Medulla oblongata (tissue), 1 donor: ENCODE data around the gene EXD3.
"Not testable (repeated sequence)": the region's sequence is repeated elsewhere in the genome, so short reads cannot be mapped to it uniquely, and the experiment has no call there.

Source experiments
- DNase-seq: peaks from one replicate; pipeline ENCODE4 v3.0.0-alpha.2; 2015; ENCODE audit errors: extremely low spot score

EXD3 gene

DNA sequence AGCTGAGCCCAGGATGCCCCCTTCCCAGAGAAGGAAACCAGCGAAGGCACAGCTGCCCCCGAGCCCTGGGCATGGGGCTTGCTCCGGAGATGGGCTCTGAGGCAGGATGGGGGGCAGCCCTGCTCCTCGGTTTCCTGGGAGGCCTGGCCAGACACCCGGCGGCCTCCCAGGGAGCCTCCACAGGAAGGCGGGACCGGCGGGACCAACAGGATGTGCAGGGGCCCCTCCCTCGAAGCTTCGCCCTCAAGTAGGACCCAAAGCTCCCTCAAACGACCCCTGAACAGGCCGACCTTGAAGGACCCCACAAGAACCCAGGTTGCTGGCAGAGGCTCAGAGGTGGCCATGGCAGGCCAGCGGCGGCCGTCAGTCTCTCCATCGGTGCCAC, 11.7 kb downstream of the EXD3 start:
- no peak for DNase-seq

DNA sequence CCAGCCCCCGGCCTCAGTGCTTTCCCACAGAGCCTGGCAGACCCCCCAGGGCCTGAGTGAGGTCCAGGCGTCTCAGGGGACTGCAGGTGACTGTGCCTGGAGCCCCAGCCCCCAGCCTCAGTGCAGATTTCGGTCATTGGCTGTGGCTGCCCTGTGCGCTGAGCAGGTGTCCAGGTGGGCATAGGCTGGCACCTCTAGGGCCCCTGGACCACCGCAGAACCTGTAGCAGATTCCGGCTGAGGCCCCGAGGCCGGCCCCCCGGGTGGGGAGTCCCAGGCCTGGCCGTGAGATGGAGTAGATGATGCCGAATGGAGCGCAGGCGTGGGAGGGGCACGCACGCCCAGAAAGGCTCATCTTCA, 12.1 kb downstream of the EXD3 start:
- no peak for DNase-seq

- not testable (repeated sequence) for DNase-seq
Measured at GRCh38 chr9:137410236-137410890, 12.6 kb downstream of the EXD3 start.

DNA sequence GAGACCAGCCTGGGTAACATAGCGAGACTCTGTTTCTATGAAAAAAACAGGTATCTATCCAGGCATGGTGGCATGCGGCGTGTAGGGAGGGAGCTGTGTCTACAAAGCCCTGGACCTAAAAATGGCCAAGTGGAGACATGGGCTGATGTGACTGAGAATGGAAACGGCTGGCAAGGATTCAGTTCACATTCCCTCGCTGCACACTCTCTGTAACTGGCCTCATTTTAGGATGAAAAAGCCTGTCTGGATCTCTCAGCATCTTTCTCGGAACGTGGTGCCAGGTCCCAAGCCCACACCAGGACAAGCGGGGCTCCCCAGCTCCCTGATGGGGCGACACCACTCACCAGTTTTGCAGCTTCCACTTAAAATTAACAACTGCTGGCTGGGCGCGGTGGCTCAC, 13.4 kb downstream of the EXD3 start:
- no peak for DNase-seq

DNA sequence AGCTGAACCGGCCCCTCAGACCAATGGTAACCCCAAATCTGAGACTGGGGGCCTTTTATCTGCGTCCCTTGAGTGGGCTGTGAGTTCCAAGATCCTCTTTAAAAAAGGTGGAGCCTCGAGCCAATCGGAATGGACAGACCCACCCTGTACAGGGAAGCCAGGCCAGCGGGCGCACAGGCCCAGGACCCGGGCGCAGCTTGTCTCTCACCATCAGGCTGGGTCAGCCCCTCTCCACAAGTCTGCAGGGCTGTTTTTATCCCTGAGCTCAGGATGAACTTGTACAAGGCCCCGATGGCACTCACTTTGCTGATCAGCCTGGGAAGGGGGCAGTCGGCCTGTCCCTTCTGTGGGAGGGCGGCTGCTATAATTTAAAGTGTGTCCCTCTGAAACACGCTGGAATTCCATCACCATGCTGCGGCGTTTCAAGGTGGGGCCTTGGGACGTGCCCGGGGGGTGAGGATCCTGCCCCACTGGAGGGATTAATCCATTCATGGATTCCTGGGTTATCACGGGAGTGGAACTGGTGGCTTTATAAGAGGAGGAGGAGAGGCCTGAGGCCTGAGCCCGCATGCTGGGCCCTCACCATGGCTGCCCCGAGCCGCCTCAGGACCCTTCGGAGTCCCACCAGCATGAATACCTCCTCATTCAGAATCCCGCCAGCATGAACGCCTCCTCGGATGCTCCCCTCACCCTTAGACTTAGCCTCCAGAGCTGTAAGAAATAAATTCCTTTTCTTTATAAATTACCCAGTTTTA, 14.1 kb downstream of the EXD3 start:
- no peak for DNase-seq

DNA sequence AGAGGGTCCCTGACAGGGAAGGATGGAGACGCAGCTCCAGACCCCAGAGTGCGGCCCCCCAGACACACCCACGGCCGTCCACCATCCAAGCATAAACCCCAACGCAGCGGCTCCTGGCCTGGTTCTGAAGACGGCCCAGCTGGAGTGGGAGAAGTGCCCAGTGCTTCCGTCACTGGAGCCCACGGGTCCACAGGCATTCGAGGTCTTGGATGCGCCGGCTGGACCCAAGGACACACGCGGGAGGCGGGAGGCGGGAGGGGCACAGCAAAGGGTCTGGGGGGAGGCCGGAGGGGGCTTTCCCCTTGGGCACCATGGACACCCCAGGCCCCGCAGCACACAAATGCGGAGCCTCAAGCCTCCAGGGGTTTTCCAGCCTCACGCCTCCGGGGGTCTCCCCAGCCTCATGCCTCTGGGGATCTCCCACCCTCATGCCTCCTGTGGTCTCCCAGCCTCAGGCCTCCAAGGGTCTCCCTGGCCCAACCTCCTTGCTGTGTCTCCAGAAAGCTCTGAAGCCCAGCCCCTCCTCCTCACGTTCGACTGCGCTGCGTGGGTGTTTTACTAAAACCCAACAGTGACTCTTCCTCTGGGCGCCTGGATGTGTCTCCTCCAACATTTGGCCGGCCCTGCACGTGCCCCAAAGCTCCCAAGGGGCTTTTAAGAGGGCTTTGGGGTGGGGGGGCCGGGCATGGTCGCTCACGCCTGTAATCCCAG, 15.2 kb downstream of the EXD3 start:
- DNase-seq = peak; percentile 42

- peak; percentile 56 for DNase-seq
Measured at GRCh38 chr9:137406876-137407589, 15.9 kb downstream of the EXD3 start.

DNA sequence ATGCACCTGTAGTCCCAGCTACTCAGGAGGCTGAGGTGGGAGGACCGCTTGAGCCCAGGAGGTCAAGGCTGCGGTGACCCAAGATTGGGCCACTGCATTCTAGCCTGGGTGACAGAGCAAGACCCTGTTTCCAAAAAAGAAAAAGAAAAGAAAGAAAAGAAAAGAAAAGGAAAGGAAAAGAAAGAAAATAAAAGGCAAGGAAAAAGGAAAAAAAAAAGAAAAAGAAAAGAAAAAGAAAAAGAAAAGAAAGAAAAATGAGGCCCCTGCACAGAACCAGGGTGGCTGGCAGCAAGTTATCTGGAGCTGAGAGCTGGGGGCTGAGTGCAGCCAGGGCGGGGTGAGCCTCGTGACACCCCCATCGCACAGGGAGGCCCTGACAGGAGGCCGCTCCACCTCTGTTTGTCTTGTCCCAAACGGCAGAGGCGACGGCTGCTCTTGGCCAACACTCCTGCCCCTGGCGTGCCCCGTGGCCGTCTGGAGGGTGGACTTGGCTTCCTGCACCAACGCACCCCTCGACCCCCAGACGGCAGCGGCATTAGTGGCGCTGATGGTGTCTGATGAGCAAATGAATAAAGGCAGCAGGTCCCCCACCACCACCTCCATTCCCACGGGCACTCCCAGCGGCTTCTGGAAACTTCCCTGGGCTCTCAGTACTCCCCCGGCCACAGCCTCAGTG, 16.7 kb downstream of the EXD3 start:
- DNase-seq = no peak

GRCh38 chr9:137405677-137406081, 17.3 kb downstream of the EXD3 start:
- DNase-seq = no peak

DNA sequence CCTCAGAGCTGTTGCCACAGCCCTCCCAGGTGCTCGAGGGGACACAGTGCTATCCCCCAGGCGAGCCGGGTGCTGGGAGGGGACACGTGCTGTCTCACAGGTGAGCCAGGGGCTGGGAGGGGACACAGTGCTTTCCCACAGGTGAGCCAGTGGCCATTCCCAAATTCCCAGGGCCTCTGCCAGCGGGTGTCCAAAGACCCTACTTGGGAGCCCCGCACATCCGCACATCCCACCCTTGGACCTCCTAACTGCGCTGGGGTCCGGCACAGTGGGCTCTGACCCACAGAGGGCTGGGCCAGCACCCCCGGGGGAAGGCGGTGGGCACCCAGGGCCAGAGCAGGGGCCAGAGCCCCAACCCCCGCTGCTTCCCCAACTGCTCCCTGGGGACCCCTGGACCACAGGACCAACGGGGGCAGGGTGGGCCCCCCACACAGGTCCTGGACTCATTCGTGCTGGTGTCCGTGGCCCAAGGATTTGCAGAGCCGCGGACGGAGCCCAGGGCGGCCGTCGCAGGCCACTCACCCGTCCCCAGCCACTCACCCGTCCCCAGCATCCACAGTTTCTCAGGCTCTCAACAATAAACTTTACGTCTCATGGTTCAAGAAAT, 17.9 kb downstream of the EXD3 start:
- DNase-seq = no peak

GRCh38 chr9:137403269-137403668, 19.7 kb downstream of the EXD3 start:
- no peak for DNase-seq

- DNase-seq = no peak
Measured at GRCh38 chr9:137402746-137403145, 20.2 kb downstream of the EXD3 start.

GRCh38 chr9:137398561-137399468, 24.1 kb downstream of the EXD3 start:
- DNase-seq = no peak

DNA sequence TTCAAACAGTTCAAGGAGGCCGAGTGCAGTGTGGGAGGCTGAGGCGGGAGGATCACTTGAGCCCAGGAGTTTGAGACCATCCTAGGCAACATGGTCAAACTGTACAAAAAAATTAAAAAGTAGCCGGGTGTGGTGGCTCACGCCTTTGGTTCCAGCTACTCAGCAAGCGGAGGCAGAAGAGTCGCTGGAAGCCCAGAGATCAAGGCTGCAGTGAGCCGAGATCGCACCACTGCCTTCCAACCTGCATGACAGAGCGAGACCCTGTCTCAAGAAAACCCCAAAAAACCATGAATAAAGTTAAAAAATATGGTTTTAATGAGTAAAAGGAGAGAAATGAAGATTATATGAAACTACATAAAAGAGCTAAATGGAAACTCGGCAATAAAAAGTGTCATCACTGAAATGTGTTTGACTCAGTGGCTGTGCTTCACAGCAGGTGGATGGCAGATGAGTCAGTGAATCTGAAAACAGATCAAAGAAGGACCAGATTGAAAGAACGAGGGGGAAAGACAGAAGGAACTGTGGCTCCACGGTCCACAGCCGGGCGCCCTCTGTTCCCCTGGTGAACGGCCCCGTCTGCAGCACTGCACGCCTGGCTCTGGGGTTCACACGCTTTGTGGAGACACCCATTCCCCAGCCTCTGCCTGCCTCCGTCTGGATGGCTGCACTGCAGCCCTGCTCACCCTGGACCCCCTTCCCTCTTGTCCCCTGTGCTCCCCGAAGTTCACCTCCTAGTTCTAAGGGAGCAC, 25.1 kb downstream of the EXD3 start:
- DNase-seq = no peak

DNA sequence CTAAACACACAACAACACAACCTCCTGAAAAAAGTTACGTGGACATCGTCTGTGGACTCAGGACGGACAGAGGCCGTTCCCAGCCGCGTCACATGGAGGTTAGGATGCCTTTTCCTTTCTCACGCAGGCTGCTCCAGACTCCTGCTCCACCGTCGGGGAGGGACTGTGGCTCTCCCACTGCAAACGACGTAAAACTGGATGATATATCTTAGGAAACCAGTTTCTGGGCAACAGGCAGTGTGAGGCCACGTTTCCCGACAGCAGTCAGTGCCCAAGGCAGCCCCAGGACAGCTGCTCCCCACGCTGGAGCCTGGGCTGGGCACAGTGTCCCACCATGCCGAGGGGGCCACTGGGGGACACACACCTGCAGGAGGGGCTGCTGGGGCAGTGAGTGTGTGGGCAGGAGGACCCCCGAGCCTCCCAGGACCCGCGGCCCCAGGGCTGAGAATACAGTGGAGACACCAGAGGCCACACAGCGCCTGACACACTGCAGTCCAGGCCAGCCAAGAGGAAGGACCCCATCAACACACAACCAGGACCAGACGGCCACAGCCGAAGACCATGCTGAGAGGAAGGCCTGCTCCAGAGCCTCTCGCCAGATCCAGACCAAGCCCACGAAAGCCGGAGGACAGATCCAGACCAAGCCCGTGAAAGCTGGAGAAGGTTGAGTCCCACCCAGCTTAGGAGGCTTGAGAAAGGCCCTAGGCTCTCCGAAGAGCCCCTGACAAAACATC, 26.2 kb downstream of the EXD3 start:
- no peak for DNase-seq

DNA sequence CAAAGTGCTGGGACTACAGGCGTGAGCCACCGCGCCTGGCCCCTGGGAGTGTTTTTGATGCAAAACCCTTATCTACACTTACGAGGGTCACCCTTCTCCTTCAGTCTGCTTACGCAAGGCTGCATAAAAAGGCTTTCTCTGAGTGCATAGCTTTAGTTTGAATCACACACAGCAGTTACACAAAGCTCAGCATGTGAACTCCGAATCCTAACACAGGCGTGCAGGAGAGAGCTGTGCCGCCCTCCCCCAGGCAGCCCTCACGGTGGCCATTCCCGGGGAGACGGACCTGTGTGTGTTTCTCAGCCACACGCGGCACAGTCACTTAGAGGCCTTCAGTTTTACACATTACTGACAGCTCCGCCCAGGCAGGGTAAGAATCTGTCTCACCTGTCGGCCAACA, 26.7 kb downstream of the EXD3 start:
- DNase-seq = no peak

- DNase-seq = no peak
Measured at GRCh38 chr9:137395666-137396010, 27.3 kb downstream of the EXD3 start.

GRCh38 chr9:137394866-137395665, 27.9 kb downstream of the EXD3 start:
- DNase-seq = no peak
